Hepatocyte (in vitro differentiated cells): ENCODE measurements around the gene ZNF81.

ENCODE experiments used
- CTCF ChIP-seq: fragments of 200-600 bp; sonication (generic); IDR thresholded peaks from 2 replicates; pipeline ENCODE4 v1.5.1; 2016; ENCODE audit warnings: antibody characterized with exemption, mild to moderate bottlenecking; ENCODE audit not compliant: poor library complexity
- EZH2 ChIP-seq: fragments of 200-600 bp; sonication (generic); IDR thresholded peaks from 2 replicates; pipeline ENCODE4 v1.6.1; 2016; ENCODE audit warnings: antibody characterized with exemption, mild to moderate bottlenecking, borderline replicate concordance

GRCh38 chrX:47815901-47816845 lies 20.5 kb upstream of the ZNF81 start:
- TF ChIP-seq CTCF (no peak), EZH2 (no peak)
